ENCODE measurements around the gene PAM.

The PAM gene

GRCh38 chr5:102733534-102733933 lies 21.6 kb upstream of the PAM start:
- Histone ChIP-seq H3K36me3 (no peaks in the 10 kb centered on the region), H3K27me3 (ENCODE audit: insufficient read depth, low read depth, severe bottlenecking) (no peaks in the 10 kb centered on the region), H3K9me3 (ENCODE audit: severe bottlenecking) (no peaks in the 10 kb centered on the region), H3K27ac (no peak overlapping the region), H3K4me3 (ENCODE audit: low read depth, low read length) (no peak overlapping the region)
- TF ChIP-seq, protein P1, sequence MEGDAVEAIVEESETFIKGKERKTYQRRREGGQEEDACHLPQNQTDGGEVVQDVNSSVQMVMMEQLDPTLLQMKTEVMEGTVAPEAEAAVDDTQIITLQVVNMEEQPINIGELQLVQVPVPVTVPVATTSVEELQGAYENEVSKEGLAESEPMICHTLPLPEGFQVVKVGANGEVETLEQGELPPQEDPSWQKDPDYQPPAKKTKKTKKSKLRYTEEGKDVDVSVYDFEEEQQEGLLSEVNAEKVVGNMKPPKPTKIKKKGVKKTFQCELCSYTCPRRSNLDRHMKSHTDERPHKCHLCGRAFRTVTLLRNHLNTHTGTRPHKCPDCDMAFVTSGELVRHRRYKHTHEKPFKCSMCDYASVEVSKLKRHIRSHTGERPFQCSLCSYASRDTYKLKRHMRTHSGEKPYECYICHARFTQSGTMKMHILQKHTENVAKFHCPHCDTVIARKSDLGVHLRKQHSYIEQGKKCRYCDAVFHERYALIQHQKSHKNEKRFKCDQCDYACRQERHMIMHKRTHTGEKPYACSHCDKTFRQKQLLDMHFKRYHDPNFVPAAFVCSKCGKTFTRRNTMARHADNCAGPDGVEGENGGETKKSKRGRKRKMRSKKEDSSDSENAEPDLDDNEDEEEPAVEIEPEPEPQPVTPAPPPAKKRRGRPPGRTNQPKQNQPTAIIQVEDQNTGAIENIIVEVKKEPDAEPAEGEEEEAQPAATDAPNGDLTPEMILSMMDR (IDR thresholded peaks at IDR 0.05; ENCODE audit: low read depth, low read length), result no peak
- DNase-seq, result no peak

DNA sequence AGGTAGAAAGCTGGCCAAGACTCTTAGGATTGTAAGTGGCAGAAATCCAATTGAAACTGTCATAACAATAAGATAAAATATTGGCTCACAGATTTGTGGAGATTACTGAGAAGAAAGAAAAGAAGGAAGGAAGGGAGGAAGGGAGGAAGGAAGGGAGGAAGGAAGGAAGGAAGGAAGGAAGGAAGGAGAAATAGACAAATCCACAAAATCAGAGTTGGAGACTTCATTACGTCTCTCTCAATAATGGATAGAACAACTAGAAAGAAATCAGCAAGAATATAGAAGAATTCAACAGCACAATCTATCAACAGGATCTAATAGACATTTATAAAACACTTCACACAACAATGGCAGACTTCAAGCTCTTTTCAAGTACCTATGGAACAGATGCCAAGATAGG lies 17.9 kb upstream of the PAM start:
- DNase-seq, result no peak

DNA sequence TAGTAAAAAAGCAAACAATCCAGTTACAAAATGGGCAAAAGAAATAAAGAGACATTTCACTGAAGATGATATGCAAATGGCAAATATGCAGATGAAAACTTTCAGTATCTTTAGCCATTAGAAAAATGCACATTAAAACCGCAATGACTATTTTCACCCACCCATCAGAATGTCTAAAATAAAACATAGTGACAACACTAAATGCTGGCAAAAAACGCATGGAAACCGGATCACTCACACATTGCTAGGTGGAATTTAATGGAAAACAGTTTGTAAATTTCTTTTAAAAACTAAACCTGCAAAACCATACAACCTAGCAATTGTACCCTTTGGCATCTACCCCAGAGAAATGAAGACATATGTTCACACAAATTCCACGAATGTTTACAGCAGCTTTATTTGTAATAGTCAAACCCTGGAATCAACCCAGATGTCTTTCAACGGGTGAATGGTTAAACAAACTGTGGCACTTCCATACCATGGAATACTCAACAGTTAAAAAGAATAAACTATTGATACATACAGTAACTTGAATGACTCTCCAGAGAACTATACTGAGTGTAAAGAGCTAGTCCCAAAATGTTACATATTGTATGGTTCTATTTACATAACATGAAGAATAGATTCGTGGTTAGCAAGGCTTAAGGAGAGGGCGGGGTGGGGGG lies 17.2 kb upstream of the PAM start:
- H3K36me3 ChIP-seq, result no peaks in the 10 kb centered on the region
- H3K4me3 ChIP-seq (ENCODE audit: low read depth, low read length), result no peak overlapping the region
- no peak overlapping the region for H3K27ac ChIP-seq
- TF ChIP-seq, protein P1 (IDR thresholded peaks at IDR 0.05; ENCODE audit: low read depth, low read length), result no peak
- H3K27me3 ChIP-seq (ENCODE audit: insufficient read depth, low read depth, severe bottlenecking), result no peaks in the 10 kb centered on the region
- H3K9me3 ChIP-seq (ENCODE audit: severe bottlenecking), result no peaks in the 10 kb centered on the region
- no peak for DNase-seq

More for the DNA sequence above, 17.9 kb upstream of the PAM start:
- TF ChIP-seq, protein P1 (IDR thresholded peaks at IDR 0.05; ENCODE audit: low read depth, low read length), result no peak
- Histone ChIP-seq H3K9me3 (ENCODE audit: severe bottlenecking) (no peaks in the 10 kb centered on the region), H3K27ac (no peak overlapping the region), H3K36me3 (no peaks in the 10 kb centered on the region), H3K27me3 (ENCODE audit: insufficient read depth, low read depth, severe bottlenecking) (no peaks in the 10 kb centered on the region), H3K4me3 (ENCODE audit: low read depth, low read length) (no peak overlapping the region)

DNA sequence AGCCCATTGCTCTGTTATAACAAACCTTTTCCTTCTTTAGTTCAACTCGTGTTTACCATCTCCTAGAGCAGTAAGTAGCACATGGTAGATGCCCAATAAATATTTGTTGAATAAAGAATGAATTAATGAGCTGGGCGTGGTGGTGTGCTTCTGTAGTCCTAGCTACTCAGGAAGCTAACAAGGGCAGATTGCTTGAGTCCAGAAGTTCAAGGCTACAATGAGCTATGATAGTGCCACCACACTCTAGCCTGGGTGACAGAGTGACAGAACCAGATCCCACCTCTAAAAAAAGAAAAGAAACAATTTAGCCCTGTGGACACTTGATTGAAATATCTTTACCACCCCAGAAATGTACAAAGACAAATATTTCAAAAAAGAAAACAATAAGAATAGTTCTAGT lies 14.6 kb upstream of the PAM start:
- Histone ChIP-seq H3K36me3 (no peaks in the 10 kb centered on the region), H3K9me3 (ENCODE audit: severe bottlenecking) (peaks cover 3% of the 10 kb centered on the region), H3K27ac (no peak overlapping the region), H3K27me3 (ENCODE audit: insufficient read depth, low read depth, severe bottlenecking) (no peaks in the 10 kb centered on the region), H3K4me3 (ENCODE audit: low read depth, low read length) (no peak overlapping the region)
- DNase-seq, result no peak
- TF ChIP-seq, protein P1 (IDR thresholded peaks at IDR 0.05; ENCODE audit: low read depth, low read length), result no peak

DNA sequence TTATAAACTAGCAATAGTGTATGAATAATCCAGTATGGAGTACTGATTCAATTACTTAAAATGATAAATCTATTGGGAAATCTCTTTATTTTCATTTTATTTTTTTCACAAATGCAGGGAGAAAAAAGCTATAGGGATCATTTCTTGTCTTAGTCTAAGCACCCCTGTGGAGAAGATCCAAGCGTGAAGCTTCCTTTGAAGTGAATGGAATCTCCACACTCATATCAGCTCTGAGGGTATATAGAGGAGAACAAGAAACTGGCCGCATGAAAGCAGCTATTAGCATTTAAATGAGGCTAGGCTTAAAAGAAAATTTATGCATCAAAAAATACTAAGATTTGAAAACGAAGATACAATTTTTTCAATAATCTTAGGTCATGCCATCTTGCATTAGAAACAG lies 12.9 kb upstream of the PAM start:
- Histone ChIP-seq H3K9me3 (ENCODE audit: severe bottlenecking) (peaks cover 3% of the 10 kb centered on the region), H3K4me3 (ENCODE audit: low read depth, low read length) (no peak overlapping the region), H3K36me3 (no peaks in the 10 kb centered on the region), H3K27me3 (ENCODE audit: insufficient read depth, low read depth, severe bottlenecking) (no peaks in the 10 kb centered on the region), H3K27ac (no peak overlapping the region)
- TF ChIP-seq, protein P1 (IDR thresholded peaks at IDR 0.05; ENCODE audit: low read depth, low read length), result no peak
- DNase-seq, result no peak

GRCh38 chr5:102743900-102744299 lies 11.2 kb upstream of the PAM start:
- peaks cover 3% of the 10 kb centered on the region for H3K9me3 ChIP-seq (ENCODE audit: severe bottlenecking)
- TF ChIP-seq, protein P1 (IDR thresholded peaks at IDR 0.05; ENCODE audit: low read depth, low read length), result no peak
- peak; percentile 63 for DNase-seq

More at GRCh38 chr5:102743900-102744299, 11.2 kb upstream of the PAM start:
- no peak overlapping the region for H3K27ac ChIP-seq
- no peak overlapping the region for H3K4me3 ChIP-seq (ENCODE audit: low read depth, low read length)
- no peaks in the 10 kb centered on the region for H3K36me3 ChIP-seq
- no peaks in the 10 kb centered on the region for H3K27me3 ChIP-seq (ENCODE audit: insufficient read depth, low read depth, severe bottlenecking)

All from WERI-Rb-1 (cell line).